NCI-H1048 (cell line): ENCODE measurements around the gene UBN1.

Source experiments
- DNase-seq: peaks from one replicate; lab custom pipeline; 2025; lab: John Stamatoyannopoulos, UW

Gene UBN1

GRCh38 chr16:4814542-4815173 is 32.6 kb upstream of the UBN1 start:
- DNase-seq: no peak

GRCh38 chr16:4820652-4821051 is 26.6 kb upstream of the UBN1 start:
- no peak for DNase-seq

GRCh38 chr16:4825196-4825595 is 22.1 kb upstream of the UBN1 start:
- DNase-seq: no peak

GRCh38 chr16:4826526-4826925 is 20.8 kb upstream of the UBN1 start:
- DNase-seq: no peak

- no peak for DNase-seq
These were observed 20.3 kb upstream of the UBN1 start for GRCh38 chr16:4826980-4827379.

GRCh38 chr16:4828567-4829321 is 18.5 kb upstream of the UBN1 start:
- DNase-seq: no peak

- no peak for DNase-seq
These were observed 16.9 kb upstream of the UBN1 start for GRCh38 chr16:4830408-4830807.

- no peak for DNase-seq
These were observed 15.7 kb upstream of the UBN1 start for GRCh38 chr16:4831616-4832015.

GRCh38 chr16:4832698-4833343 is 14.5 kb upstream of the UBN1 start:
- no peak for DNase-seq

GRCh38 chr16:4833584-4833983 is 13.7 kb upstream of the UBN1 start:
- DNase-seq: no peak

- DNase-seq: no peak
These were observed 10.6 kb upstream of the UBN1 start for GRCh38 chr16:4836727-4837126.

GRCh38 chr16:4837733-4838501 is 9.4 kb upstream of the UBN1 start:
- DNase-seq: no peak

- no peak for DNase-seq
These were observed 7.3 kb upstream of the UBN1 start for GRCh38 chr16:4839942-4840341.

- no peak for DNase-seq
These were observed 6.3 kb upstream of the UBN1 start for GRCh38 chr16:4840984-4841383.

- no peak for DNase-seq
These were observed 779 bp upstream of the UBN1 start for GRCh38 chr16:4846503-4846900.

GRCh38 chr16:4847774-4848587 is 700 bp downstream of the UBN1 start:
- DNase-seq: no peak

GRCh38 chr16:4850211-4850610 is 2.9 kb downstream of the UBN1 start:
- DNase-seq: no peak

GRCh38 chr16:4852221-4852872 is 5.1 kb downstream of the UBN1 start:
- no peak for DNase-seq

GRCh38 chr16:4855371-4855770 is 8.1 kb downstream of the UBN1 start:
- DNase-seq: no peak

- DNase-seq: no peak
These were observed 8.5 kb downstream of the UBN1 start for GRCh38 chr16:4855804-4856203.
